HG02610 (cell line): ENCODE results near the gene STEAP1B.
"Not testable (repeated sequence)": the region's sequence is repeated elsewhere in the genome, so short reads cannot be mapped to it uniquely, and the experiment has no call there.

Source experiments
- ATAC-seq: cut with Tn5 transposase; IDR thresholded peaks from one replicate; pipeline ENCODE4 v1.9.1; 2021; ENCODE audit warnings: mild to moderate bottlenecking, moderate library complexity; ENCODE audit not compliant: unreplicated experiment

The STEAP1B gene

GRCh38 chr7:22499044-22499443 is 944 bp downstream of the STEAP1B start:
- ATAC-seq, result no peak

GRCh38 chr7:22496912-22497311 is 3.1 kb downstream of the STEAP1B start:
- ATAC-seq, result not testable (repeated sequence)

DNA sequence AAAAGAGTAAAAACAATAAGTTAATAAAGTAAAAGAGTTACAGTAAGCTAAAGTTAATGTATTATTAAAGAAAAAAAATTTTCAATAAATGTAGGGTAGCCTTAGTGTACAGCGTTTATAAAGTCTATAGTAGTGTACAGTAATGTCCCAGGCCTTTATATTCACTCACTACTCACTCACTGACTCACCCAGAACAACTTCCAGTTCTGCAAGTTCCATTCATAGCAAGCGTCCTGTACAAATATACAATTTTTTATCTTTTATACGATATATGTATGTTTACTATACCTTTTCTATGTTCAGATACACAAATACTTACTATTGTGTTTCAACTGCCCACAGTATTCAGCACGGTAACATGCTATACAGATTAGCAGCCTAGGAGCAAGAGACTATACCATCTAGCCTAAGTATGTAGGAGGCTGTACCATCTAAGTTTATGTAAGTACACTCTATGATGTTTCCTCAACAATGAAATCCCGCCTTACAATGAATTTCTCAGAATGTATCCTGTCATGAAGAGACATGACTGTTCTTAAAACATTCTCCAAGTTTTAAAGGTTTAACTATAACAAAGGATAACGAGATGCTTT is 3.6 kb downstream of the STEAP1B start:
- ATAC-seq, result not testable (repeated sequence)

GRCh38 chr7:22493160-22493925 is 6.6 kb downstream of the STEAP1B start:
- not testable (repeated sequence) for ATAC-seq

DNA sequence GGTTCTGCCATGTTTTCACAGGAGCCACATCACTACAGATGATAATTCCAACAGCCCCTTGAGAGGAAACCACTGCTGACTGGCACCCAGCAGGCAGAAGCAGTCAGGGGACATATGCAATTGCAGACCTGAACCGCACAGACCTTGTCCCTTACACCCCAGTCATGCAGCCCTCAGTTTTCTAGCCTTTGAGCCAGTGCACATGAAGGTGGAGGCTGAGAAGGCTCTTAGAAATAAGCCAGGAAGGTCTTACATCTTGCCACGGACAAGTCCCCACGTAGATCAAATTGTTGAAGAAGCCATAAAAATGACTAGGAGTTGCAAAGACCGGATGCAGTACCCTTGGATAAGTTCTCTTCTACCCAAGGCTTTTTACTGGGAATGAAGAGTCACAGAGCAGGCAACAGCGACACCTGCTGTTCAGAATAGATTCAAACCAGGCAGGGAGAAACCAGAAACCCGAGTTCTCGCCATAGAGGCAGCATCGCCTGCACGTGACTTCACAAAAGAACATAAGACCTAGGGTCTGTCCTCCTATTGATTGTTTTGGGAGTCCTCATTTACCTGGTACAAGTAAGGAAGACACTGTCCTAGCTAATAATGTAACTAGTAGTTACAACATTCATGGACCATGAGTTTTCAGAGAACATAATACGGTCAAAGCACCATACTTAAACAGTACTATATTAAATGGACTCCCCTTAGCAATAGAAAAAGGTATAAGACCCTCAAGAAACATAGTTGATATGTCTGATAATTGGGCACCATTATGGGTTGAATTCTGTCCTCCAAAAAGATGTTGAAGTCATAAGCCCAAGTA is 11.1 kb downstream of the STEAP1B start:
- ATAC-seq, result peak; percentile 56

DNA sequence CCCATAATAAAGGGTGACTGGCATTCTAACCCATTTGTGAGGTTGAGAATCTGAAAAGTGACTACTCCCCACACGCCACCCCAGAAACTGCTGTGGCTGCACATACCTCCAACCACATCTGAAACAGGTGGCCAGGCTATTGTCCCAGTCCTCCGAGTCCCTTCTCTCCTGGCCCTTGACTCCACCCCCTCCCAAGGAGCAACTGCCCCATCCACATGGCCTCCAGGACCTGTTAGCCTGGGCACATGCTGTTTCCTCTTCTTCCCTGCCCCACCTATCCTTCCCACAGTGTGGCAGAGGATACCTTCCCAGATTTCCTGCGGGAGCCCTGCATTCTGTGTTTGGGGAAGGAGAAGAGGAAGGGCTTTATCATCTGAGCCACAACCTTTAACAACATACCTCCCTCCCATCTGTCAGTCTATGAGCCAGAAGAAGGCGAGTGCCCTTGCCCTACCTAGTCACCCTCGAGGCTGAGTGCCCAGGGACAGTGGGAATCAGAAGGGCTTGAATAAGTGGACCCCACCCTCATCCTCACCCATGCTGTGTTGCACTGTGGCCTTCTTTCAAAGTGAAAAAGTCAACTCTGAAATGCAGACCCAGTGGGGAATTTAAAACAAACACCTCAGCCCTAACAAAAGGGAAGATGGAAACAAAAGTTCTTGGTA is 11.9 kb downstream of the STEAP1B start:
- ATAC-seq, result no peak

DNA sequence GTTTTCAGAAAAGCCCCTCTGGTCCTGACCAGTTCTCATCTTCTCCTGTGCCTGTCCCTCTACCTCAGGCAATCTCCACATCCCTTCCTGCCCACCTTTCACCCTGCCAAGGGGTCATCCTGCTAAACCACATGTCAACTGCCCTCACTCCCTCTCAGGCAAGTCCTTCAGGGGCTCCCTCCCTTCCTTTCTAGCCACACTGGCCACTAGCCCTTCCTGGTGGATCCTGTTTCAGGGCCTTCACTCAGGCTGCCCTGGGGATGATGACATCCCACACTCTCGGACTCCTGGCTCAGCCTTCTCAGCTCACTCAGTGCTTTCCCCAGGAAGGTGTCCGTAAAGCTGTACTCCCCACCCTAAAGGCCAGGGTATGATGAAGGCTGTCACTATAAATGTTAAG is 13.4 kb downstream of the STEAP1B start:
- no peak for ATAC-seq

DNA sequence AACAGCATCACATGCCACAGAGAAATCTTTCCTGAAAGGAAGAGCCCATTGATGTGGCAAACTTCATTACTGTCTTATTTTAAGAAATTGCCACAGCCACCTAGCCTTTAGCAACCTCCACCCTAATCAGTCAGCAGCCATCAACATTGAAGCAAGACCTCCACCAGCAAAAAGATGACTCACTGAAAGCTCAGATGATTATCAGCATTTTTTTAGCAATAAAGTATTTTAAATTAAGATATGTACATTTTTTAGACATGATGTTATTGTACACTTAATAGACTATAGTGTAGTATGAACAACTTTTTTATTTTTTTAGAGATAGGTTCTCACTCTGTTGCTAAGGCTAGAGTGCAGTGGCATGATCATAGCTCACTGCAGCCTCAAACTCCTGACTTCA is 14.8 kb downstream of the STEAP1B start:
- ATAC-seq, result no peak

DNA sequence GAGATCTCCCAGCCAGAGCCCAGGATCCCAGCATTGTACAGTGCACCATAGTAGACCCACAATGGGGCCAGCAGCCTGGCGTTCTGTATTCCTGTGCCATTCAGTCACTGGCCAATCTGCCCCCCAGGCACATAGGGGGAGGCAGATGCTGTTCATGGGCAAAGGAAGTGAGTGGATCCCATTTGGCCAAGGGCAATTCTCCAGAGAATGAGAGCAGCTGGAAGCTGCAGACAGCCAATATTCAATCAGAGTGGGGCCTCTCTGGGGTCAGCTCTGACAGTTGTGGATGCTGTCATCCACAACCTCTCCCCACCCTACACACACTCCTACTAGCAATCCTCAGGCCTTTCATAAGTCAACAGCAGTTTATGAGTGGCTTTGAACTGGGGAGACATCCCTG is 17.5 kb downstream of the STEAP1B start:
- no peak for ATAC-seq

DNA sequence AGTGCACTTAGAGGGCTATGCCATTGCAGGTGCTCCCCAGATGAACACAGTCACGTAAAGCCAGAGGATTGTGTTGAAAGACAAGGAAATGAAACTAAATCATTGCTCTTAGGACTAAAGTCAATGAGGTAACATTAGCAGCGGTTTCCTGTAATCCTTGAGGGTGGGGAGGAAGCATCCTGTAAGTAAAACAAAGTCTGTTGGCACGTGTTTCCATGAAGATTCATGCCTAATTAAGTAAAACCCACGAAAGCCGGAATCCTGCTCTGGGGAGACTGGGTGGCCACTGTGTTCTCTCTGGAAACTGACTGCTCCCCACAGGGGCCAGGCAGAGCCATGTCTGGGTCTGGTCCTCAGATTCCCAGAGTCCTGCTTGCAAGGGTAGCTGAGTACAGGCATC is 18.3 kb downstream of the STEAP1B start:
- ATAC-seq, result no peak

- ATAC-seq, result no peak
Measured at GRCh38 chr7:22480523-22481075, 19.4 kb downstream of the STEAP1B start.

DNA sequence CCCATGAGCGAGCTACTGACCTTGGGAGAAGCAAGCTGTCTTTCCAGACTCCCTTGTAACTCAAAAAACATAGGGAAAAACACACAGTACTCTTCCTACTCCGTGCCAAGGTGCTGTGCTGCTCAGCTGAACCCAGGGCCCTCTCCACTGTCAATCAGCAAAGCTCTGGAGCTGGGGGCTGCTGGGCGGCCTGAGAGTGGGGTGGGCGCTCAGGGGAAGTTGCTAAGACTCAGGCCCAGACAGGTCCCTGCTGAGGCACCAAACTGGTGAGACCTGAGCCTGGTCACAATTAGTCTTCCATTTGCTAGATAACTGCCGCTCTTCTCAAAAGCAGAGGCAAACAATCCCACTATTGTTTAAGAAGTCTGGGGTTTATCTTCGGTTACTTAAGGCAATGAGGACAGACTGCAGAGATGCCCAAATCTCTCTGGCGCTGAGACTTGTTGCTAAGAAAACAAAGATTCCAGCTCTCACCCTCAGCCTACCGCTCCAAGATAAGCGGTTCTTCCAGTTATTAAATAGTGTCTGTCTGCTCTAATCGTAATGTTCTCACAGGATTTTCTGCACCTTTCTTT is 22.0 kb downstream of the STEAP1B start:
- ATAC-seq, result no peak

DNA sequence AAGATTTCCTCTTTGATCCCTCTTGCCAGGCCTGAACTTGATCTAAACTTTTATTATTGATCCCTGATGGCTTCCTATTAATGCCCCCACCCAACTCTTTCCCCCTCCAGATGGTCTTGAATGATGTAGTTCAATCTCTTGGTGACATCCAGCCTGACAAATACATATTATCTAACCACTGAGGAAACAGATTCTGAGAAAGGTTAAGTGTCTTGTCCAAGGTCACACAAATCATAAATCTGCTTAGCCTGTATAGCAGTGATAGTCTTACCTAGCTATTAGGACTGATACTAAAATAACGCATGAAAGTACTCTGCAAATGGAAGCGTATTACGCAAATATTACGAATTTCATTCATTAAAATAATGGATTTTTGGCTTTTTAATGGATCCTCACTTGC is 22.7 kb downstream of the STEAP1B start:
- ATAC-seq, result no peak

GRCh38 chr7:22476824-22477223 is 23.2 kb downstream of the STEAP1B start:
- no peak for ATAC-seq

GRCh38 chr7:22474645-22475044 is 25.3 kb downstream of the STEAP1B start:
- ATAC-seq, result no peak

- ATAC-seq, result no peak
Measured at GRCh38 chr7:22470981-22471380, 29.0 kb downstream of the STEAP1B start.

GRCh38 chr7:22469371-22470143 is 30.4 kb downstream of the STEAP1B start:
- ATAC-seq, result no peak

- ATAC-seq, result no peak
Measured at GRCh38 chr7:22468609-22469008, 31.4 kb downstream of the STEAP1B start.

- no peak for ATAC-seq
Measured at GRCh38 chr7:22464299-22464698, 35.7 kb downstream of the STEAP1B start.
